PC-9 (cell line): Measurements from ENCODE around the gene SELENON. TPM values are rescaled to one million over a fixed set of nuclear protein-coding genes. Genes with fewer than 3 reads are reported as not detected.

Source experiments
- BruUV-seq: library from RNA; stranded (reverse); fragments of 400-500 nt; replicated peaks from 2 replicates; lab custom pipeline; 2021; lab: Mats Ljungman, UMichigan
- CTCF ChIA-PET: fragments of 300-600 bp; sonication (Branson Sonifier 250); formaldehyde crosslinking; loops from one replicate; lab custom pipeline; 2022; ENCODE audit warnings: antibody characterized with exemption; lab: Charles Lee
- POLR2A ChIA-PET: fragments of 300-600 bp; sonication (Branson Sonifier 250); formaldehyde crosslinking; loops from one replicate; lab custom pipeline; 2022; ENCODE audit warnings: antibody characterized with exemption; ENCODE audit not compliant: unreplicated experiment; lab: Charles Lee
- DNase-seq, 2 experiments: peaks; one replicate each; pipeline versions ENCODE4 v3.0.0 to v3.0.0-alpha.2; 2015 to 2022; ENCODE audit warnings: mixed read lengths in 1 of 2
- H2AFZ ChIP-seq: fragments of 200-600 bp; sonication (generic); 2 replicates; pipeline ENCODE4 v1.8.1; 2017; ENCODE audit warnings: antibody characterized with exemption
- H3F3A ChIP-seq: fragments of 200-600 bp; sonication (generic); 2 replicates; pipeline ENCODE4 v1.8.1; 2017; ENCODE audit warnings: antibody characterized with exemption, mild to moderate bottlenecking, low read depth; ENCODE audit not compliant: insufficient read depth
- H3K27ac ChIP-seq: fragments of 200-600 bp; sonication (generic); 2 replicates; pipeline ENCODE4 v1.6.1; 2016; ENCODE audit warnings: mixed run types
- H3K27me3 ChIP-seq: fragments of 200-600 bp; sonication (generic); 2 replicates; pipeline ENCODE4 v1.6.1; 2016; ENCODE audit warnings: low read depth, mixed run types; ENCODE audit not compliant: insufficient read depth
- H3K36me3 ChIP-seq: fragments of 200-600 bp; sonication (generic); 2 replicates; pipeline ENCODE4 v1.6.1; 2016; ENCODE audit warnings: low read depth, mixed run types
- H3K4me1 ChIP-seq: fragments of 200-600 bp; sonication (generic); replicated peaks from 2 replicates; pipeline ENCODE4 v1.6.1; 2016; ENCODE audit warnings: mixed run types; ENCODE audit not compliant: insufficient read depth
- H3K4me2 ChIP-seq: fragments of 200-600 bp; sonication (generic); 2 replicates; pipeline ENCODE4 v1.6.1; 2017; ENCODE audit warnings: mixed run types
- H3K4me3 ChIP-seq: fragments of 200-600 bp; sonication (generic); 2 replicates; pipeline ENCODE4 v1.6.1; 2016; ENCODE audit warnings: mixed run types
- H3K79me2 ChIP-seq: fragments of 200-600 bp; sonication (generic); 2 replicates; pipeline ENCODE4 v1.6.1; 2017; ENCODE audit warnings: low read depth, mixed run types
- H3K9me2 ChIP-seq: fragments of 200-600 bp; sonication (generic); 2 replicates; pipeline ENCODE4 v1.8.1; 2017; ENCODE audit warnings: mild to moderate bottlenecking; ENCODE audit not compliant: insufficient read depth
- H3K9me3 ChIP-seq: fragments of 200-600 bp; sonication (generic); 2 replicates; pipeline ENCODE4 v1.8.1; 2016; ENCODE audit warnings: low read depth; ENCODE audit not compliant: insufficient read depth
- H4K20me1 ChIP-seq: fragments of 200-600 bp; sonication (generic); 2 replicates; pipeline ENCODE4 v1.8.1; 2017; ENCODE audit not compliant: insufficient read depth
- CTCF ChIP-seq: fragments of 200-600 bp; sonication (generic); conservative IDR thresholded peaks from 2 replicates; pipeline ENCODE4 v1.6.1; 2017; ENCODE audit warnings: mixed run types, antibody characterized with exemption, mild to moderate bottlenecking, moderate library complexity
- EZH2 ChIP-seq: fragments of 200-600 bp; sonication (generic); IDR thresholded peaks from 2 replicates; pipeline ENCODE4 v1.8.0; 2017; ENCODE audit warnings: antibody characterized with exemption, low read depth
- intact Hi-C: fragments of 100-400 bp; cut with micrococcal nuclease; formaldehyde crosslinking; loops from one replicate; pipeline ENCODE4 v1.10.0; 2022; ENCODE audit not compliant: unreplicated experiment
- total RNA-seq: library from RNA; stranded (reverse); gene quantifications from 2 replicates; pipeline ENCODE4 v1.2.3, GENCODE V29; 2021

Gene SELENON
- total RNA-seq, 1 experiment from 2014 or later = 44.3 TPM

- ChIA-PET POLR2A (interaction anchor here (0.7 kb wide), 1 partner anchor 165 kb away, joined by 4 read pairs; no protein-coding TSS in a partner anchor), CTCF (interaction anchor here (0.6 kb wide), 1 partner anchor 652 kb away, joined by 4 read pairs; no protein-coding TSS in a partner anchor)
- H3K4me3 ChIP-seq = peak overlapping the region; percentile 83; the same call in 1 of the 2 replicates
- no peaks in the 10 kb centered on the region for H3K36me3 ChIP-seq
- H4K20me1 ChIP-seq = no peaks in the 10 kb centered on the region
- H3K4me1 ChIP-seq = peaks cover 16% of the 10 kb centered on the region
- H3F3A ChIP-seq = peaks cover 10% of the 10 kb centered on the region
- H3K27me3 ChIP-seq = no peaks in the 10 kb centered on the region
- intact Hi-C loops = loop anchor here (10.0 kb wide), 1 partner anchor 573 kb away; the partner anchor contains the start of gene RSRP1
- no peak overlapping the region for H2AFZ ChIP-seq
- peak overlapping the region; percentile 98 for H3K4me2 ChIP-seq
- H3K9me3 ChIP-seq = no peaks in the 10 kb centered on the region
- TF ChIP-seq CTCF = no peak
- no peak for TF ChIP-seq EZH2
- peaks cover 27% of the 10 kb centered on the region for H3K79me2 ChIP-seq
- H3K9me2 ChIP-seq = no peaks in the 10 kb centered on the region
- DNase-seq = peak in 1 of 2 experiments; percentile 25
- no peak overlapping the region for H3K27ac ChIP-seq
- BruUV-seq = no TSS peak
Measured at GRCh38 chr1:25817840-25818501, 18.0 kb downstream of the SELENON start.

GRCh38 chr1:25818569-25818968 is 18.6 kb downstream of the SELENON start:
- H4K20me1 ChIP-seq = no peaks in the 10 kb centered on the region
- peaks cover 27% of the 10 kb centered on the region for H3K79me2 ChIP-seq
- no peaks in the 10 kb centered on the region for H3K36me3 ChIP-seq
- DNase-seq = no peak
- no peak overlapping the region for H3K27ac ChIP-seq
- intact Hi-C loops = loop anchor here (10.0 kb wide), 1 partner anchor 574 kb away; the partner anchor contains the start of gene RSRP1
- no peaks in the 10 kb centered on the region for H3K27me3 ChIP-seq
- POLR2A ChIA-PET = interaction anchor here (0.7 kb wide), 1 partner anchor 164 kb away, joined by 4 read pairs; no protein-coding TSS in a partner anchor
- CTCF ChIA-PET = interaction anchor here (0.6 kb wide), 1 partner anchor 652 kb away, joined by 4 read pairs; no protein-coding TSS in a partner anchor
- H3K9me2 ChIP-seq = no peaks in the 10 kb centered on the region
- peaks cover 10% of the 10 kb centered on the region for H3F3A ChIP-seq
- H2AFZ ChIP-seq = no peak overlapping the region
- peak overlapping the region; percentile 98 for H3K4me2 ChIP-seq
- H3K4me1 ChIP-seq = peaks cover 16% of the 10 kb centered on the region
- peak overlapping the region; percentile 83; the same call in 1 of the 2 replicates for H3K4me3 ChIP-seq
- BruUV-seq = no TSS peak
- H3K9me3 ChIP-seq = no peaks in the 10 kb centered on the region
- TF ChIP-seq CTCF (no peak), EZH2 (no peak)

GRCh38 chr1:25819491-25820246 is 19.7 kb downstream of the SELENON start, which contains the start of gene MTFR1L:
Gene MTFR1L, plus strand, starts transcription at chr1:25819954. Its CDS starts 3,151 bp downstream, at chr1:25823105.
- ChIA-PET CTCF (interaction anchor here (0.8 kb wide), 1 partner anchor 70 kb away, joined by 3 read pairs; no protein-coding TSS in a partner anchor), POLR2A (interaction anchor here (0.6 to 1.0 kb wide), 3 partner anchors 55 to 273 kb away, joined by 3 to 5 read pairs (median 4); partner anchors contain the start of gene PAFAH2)
- H3K36me3 ChIP-seq = no peaks in the 10 kb centered on the region
- peak; percentile 70 to 92 for DNase-seq
- H3K27me3 ChIP-seq = no peaks in the 10 kb centered on the region
- peak within 1 kb of the TSS; percentile 89 for H2AFZ ChIP-seq
- intact Hi-C loops = loop anchor here (1.0 to 10.0 kb wide), 4 partner anchors 73 to 575 kb away; partner anchors contain the start of genes PAFAH2, RSRP1 and STMN1
- H3K4me2 ChIP-seq = peak within 1 kb of the TSS; percentile 98
- no peaks in the 10 kb centered on the region for H3K9me3 ChIP-seq
- no peaks in the 10 kb centered on the region for H3K9me2 ChIP-seq
- H3K79me2 ChIP-seq = peaks cover 27% of the 10 kb centered on the region
- BruUV-seq = no TSS peak
- peak within 1 kb of the TSS; percentile 83 for H3K4me3 ChIP-seq
- H4K20me1 ChIP-seq = no peaks in the 10 kb centered on the region
- H3K4me1 ChIP-seq = peaks cover 16% of the 10 kb centered on the region
- H3K27ac ChIP-seq = peak within 1 kb of the TSS; percentile 69
- peaks cover 10% of the 10 kb centered on the region for H3F3A ChIP-seq
- no peak for TF ChIP-seq EZH2
- no peak for TF ChIP-seq CTCF
